ENCODE results near the gene ADCY1.

DNA sequence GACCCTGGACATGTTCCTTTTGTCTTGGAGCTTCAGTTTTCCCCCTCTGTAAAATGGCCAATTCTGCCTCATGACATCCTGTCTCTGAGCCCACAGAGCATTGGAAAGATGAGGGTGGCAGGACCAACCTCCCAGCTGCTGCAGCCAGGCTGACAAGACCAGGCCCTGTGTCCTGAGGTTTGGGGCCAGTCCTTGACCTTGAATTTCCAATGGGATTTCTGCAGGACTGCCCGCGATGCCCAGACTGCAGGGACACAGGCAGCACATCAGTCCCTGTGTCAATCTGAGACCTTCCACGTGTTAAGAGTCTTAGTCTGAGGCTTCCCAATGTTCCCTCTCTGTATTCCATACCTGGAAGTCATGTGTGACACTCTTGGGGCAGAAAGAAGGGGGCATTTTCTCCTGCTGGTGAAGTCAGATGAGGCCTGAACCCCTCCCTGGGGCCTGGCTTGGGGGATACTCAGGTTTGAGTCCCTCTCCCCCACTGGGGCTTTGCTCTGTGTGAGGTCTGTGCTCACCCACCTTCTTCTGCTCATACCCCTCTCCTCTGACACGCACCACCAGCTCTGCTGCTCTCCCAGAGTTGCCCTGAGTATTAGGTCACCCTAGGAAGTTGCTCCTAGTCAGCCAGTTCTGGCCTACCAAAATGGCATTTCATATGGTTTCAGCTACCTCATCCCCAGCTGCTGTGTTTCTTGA is 79.2 kb downstream of the ADCY1 start:
- TF ChIP-seq, protein P1, sequence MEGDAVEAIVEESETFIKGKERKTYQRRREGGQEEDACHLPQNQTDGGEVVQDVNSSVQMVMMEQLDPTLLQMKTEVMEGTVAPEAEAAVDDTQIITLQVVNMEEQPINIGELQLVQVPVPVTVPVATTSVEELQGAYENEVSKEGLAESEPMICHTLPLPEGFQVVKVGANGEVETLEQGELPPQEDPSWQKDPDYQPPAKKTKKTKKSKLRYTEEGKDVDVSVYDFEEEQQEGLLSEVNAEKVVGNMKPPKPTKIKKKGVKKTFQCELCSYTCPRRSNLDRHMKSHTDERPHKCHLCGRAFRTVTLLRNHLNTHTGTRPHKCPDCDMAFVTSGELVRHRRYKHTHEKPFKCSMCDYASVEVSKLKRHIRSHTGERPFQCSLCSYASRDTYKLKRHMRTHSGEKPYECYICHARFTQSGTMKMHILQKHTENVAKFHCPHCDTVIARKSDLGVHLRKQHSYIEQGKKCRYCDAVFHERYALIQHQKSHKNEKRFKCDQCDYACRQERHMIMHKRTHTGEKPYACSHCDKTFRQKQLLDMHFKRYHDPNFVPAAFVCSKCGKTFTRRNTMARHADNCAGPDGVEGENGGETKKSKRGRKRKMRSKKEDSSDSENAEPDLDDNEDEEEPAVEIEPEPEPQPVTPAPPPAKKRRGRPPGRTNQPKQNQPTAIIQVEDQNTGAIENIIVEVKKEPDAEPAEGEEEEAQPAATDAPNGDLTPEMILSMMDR (conservative IDR thresholded peaks at IDR 0.05 in 1 of 2, IDR thresholded peaks at IDR 0.05 in 1 of 2; ENCODE audit: extremely low read depth in 1 of 2, insufficient read depth in 1 of 2, low read depth in 1 of 2, low read length in 2 of 2): no peak
- TF ChIP-seq EZH2 (IDR thresholded peaks at IDR 0.05; ENCODE audit: borderline replicate concordance, low read length): no peak
